A549 treated with AZD9567 at 1 μM for 4 hours (cell line): ENCODE data around the gene BEND7. TPM values are rescaled to one million over a fixed set of nuclear protein-coding genes. Genes with fewer than 3 reads are reported as not detected.

Source experiments
- total RNA-seq: library from RNA; stranded (reverse); fragments of 200-300 nt; extraction: Qiagen RNA extraction; gene quantifications from 5 replicates; pipeline ENCODE4 v1.2.3, GENCODE V29; 2022; ENCODE audit not compliant: insufficient read depth

The BEND7 gene
- 7.3 to 10.3 TPM (median 9.7 TPM) in 5 replicates for total RNA-seq

GRCh38 chr10:13528875-13529713 is at the start of gene BEND7:
Gene BEND7, minus strand, starts transcription at chr10:13529014. Its CDS starts 481 bp downstream, at chr10:13528533.

Other genes with a start within 250 kb of the BEND7 start
- gene PHYH, start 228.9 kb downstream of the BEND7 start, total RNA-seq = 29.3 to 32.5 TPM (median 30.3 TPM) in 5 replicates
- gene SEPHS1, start 180.7 kb downstream of the BEND7 start, total RNA-seq = 56.5 to 76.3 TPM (median 59.7 TPM) in 5 replicates
- gene PRPF18, start 58.0 kb upstream of the BEND7 start, total RNA-seq = 17.3 to 24.3 TPM (median 20.8 TPM) in 5 replicates